GM12873 (cell line): ENCODE data around the gene IRAK4.
A peak's percentile ranks its signal among the peaks of the same experiment; 100 is the strongest.

Experiments used
- TF ChIP-seq, protein P1 (sequence below): IDR thresholded peaks from 2 replicates; pipeline ENCODE4 v1.5.1; 2012; ENCODE audit warnings: low read depth, mild to moderate bottlenecking, moderate library complexity, low read length, control low read depth; ENCODE audit not compliant: insufficient read depth; ENCODE audit errors: missing control alignments

The IRAK4 gene

GRCh38 chr12:43805860-43806736, 47.3 kb downstream of the IRAK4 start, which contains the start of gene TWF1:
TWF1 (minus strand) TSS chr12:43806317; CDS start chr12:43806245, 72 bp downstream.
- TF ChIP-seq, protein P1, sequence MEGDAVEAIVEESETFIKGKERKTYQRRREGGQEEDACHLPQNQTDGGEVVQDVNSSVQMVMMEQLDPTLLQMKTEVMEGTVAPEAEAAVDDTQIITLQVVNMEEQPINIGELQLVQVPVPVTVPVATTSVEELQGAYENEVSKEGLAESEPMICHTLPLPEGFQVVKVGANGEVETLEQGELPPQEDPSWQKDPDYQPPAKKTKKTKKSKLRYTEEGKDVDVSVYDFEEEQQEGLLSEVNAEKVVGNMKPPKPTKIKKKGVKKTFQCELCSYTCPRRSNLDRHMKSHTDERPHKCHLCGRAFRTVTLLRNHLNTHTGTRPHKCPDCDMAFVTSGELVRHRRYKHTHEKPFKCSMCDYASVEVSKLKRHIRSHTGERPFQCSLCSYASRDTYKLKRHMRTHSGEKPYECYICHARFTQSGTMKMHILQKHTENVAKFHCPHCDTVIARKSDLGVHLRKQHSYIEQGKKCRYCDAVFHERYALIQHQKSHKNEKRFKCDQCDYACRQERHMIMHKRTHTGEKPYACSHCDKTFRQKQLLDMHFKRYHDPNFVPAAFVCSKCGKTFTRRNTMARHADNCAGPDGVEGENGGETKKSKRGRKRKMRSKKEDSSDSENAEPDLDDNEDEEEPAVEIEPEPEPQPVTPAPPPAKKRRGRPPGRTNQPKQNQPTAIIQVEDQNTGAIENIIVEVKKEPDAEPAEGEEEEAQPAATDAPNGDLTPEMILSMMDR, result peak; percentile 22

GRCh38 chr12:43806737-43807072, 48.0 kb downstream of the IRAK4 start:
- TF ChIP-seq, protein P1, result no peak

GRCh38 chr12:43807386-43807785, 48.6 kb downstream of the IRAK4 start:
- TF ChIP-seq, protein P1, result no peak

- TF ChIP-seq, protein P1, result no peak
Observed at GRCh38 chr12:43812057-43812456, 53.3 kb downstream of the IRAK4 start.

DNA sequence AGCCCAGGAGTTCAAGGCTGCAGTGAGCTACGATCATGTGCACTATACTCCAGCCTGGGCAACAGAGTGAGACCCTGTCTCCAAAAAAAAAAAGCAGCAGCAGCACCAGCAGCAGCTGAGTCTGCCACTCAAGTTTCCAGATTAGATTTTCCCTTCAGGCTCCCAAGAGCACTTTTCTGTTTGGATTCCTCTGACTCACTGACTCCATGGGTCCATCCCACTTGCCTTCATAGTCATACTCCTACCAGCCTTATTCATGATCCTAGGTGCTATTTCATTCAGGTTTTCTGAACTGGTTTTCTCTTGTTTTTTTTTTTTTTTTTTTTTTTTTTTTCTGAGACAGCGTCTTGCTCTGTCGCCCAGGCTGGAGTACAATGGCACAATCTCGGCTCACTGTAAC, 54.2 kb downstream of the IRAK4 start:
- TF ChIP-seq, protein P1, result no peak

- TF ChIP-seq, protein P1, result no peak
Observed at GRCh38 chr12:43815416-43815815, 56.7 kb downstream of the IRAK4 start.

- TF ChIP-seq, protein P1, result no peak
Observed at GRCh38 chr12:43816168-43816567, 57.4 kb downstream of the IRAK4 start.
